GM23338 (cell line): Measurements from ENCODE around the gene ACVRL1.

Experiments used
- CREB1 ChIP-seq: fragments of 250-450 bp; sonication (Bioruptor Pico); IDR thresholded peaks from 2 replicates; pipeline ENCODE4 v1.5.0; 2020; ENCODE audit warnings: low read depth, mild to moderate bottlenecking, moderate library complexity
- EZH2phosphoT487 ChIP-seq: fragments of 200-600 bp; sonication (generic); IDR thresholded peaks from one replicate; pipeline ENCODE4 v1.8.1; 2018; ENCODE audit warnings: antibody characterized with exemption; ENCODE audit not compliant: unreplicated experiment

GRCh38 chr12:51866324-51866723 is 41.0 kb upstream of the ACVRL1 start:
- TF ChIP-seq CREB1 (no peak), EZH2phosphoT487 (no peak)
